Astrocyte of the spinal cord (primary cell): ENCODE data around the gene C3orf52.
A peak's percentile ranks its signal among the peaks of the same experiment; 100 is the strongest.

Source experiments
- DNase-seq: peaks from one replicate; pipeline ENCODE4 v3.0.0; 2011; ENCODE audit warnings: low read depth, low spot score
- H3K4me3 ChIP-seq: 2 replicates; pipeline ENCODE4 v1.5.1; 2011; ENCODE audit warnings: low read depth, mild to moderate bottlenecking, low read length, moderate library complexity
- CTCF ChIP-seq: IDR thresholded peaks from 2 replicates; pipeline ENCODE4 v1.5.1; 2012; ENCODE audit warnings: low read depth, mild to moderate bottlenecking, low read length, inconsistent platforms
- in situ Hi-C: cut with HindIII; loops from 2 replicates; pipeline ENCODE4 v1.10.0; 2017; ENCODE audit warnings: low sequenced_read_pairs

C3orf52 gene

DNA sequence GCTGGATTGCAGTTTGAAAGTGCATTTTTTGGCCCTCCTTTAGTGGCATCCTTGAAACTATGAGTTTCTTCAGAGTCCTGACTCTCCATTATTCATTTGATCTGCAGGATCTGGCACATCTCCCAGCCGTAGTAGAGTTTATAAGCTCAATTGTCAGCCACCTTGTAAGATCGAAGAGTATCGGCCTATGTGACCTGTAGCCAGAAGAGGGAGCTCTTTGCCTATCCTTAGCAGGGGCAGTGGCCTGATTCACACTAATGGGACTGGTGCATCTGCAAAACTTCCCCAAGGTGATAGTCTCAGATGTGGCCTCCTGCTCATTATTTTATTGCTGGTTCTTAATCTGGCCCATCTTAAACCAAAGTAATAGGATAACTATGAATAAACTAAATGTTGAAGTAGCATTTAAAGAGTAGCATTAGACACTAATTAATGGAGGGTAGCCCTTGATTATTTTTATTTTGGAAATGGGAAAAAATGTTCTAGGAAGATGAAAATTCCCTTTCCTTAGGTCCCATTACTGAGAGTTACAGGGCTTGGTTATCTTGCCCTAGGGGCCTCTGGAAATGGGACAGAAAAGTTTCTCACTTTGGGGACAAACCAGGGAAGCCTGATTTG lies 25.7 kb downstream of the C3orf52 start:
- TF ChIP-seq CTCF: peak; percentile 82
- in situ Hi-C loops: no loop called here
- DNase-seq: peak; percentile 67
- no peak overlapping the region for H3K4me3 ChIP-seq

GRCh38 chr3:112114576-112115160 lies 28.5 kb downstream of the C3orf52 start:
- no peak overlapping the region for H3K4me3 ChIP-seq
- TF ChIP-seq CTCF: no peak
- DNase-seq: no peak
- in situ Hi-C loops: no loop called here

DNA sequence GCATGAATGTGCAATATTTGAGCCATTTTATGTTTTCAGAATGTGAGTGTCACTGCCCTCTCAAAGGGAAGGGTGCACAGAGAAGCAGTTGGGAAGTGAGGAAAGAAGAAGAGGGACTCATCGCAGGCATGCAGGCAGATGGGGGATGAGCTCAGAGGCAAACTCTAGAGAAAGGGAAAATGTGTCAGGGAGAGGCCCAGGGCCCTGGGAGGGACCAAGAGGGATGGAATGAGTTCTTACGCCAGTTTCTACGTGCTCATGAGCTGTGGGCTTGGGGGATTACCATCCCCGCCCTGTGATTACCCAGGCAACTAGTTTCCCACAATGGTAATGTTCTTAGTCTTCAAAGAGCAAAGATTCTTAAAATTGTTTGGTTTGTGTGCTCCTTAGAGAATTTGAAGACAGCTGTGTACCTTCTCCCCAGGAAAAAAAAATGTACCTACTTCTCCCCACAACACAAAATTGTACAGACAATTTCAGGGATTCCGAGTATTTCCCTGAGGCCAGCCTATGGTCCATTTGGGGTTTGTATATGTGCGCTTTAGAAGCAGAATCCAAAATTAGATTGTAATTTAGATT lies 29.1 kb downstream of the C3orf52 start:
- in situ Hi-C loops: no loop called here
- DNase-seq: no peak
- no peak for TF ChIP-seq CTCF
- H3K4me3 ChIP-seq: no peak overlapping the region

GRCh38 chr3:112115806-112116383 lies 29.7 kb downstream of the C3orf52 start:
- DNase-seq: no peak
- in situ Hi-C loops: no loop called here

DNA sequence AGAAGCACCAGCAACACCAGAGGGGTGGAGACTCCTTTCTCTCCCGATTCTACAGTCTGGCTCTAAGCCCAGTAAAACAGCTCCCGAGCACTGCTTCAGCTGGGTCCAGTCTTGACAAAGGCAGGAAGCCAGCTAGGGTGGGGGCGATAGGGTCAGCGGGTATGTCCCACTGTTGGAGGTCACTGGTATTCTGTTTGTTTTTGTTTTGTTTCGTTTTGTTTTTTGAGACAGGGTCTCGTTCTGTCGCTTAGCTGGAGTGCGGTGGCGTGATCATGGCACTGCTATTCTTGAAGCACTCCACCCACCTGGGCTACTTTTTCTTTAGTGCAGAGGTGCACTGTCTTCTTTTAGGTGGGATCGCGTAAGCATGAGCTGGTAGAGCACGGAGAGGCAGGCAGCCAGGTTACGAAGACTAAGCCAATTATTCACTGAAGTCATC lies 30.6 kb downstream of the C3orf52 start:
- in situ Hi-C loops: no loop called here
- TF ChIP-seq CTCF: no peak
- no peak for DNase-seq
- H3K4me3 ChIP-seq: no peak overlapping the region

More at GRCh38 chr3:112115806-112116383, 29.7 kb downstream of the C3orf52 start:
- no peak for TF ChIP-seq CTCF
- no peak overlapping the region for H3K4me3 ChIP-seq

- in situ Hi-C loops: no loop called here
- no peak for TF ChIP-seq CTCF
- H3K4me3 ChIP-seq: no peak overlapping the region
- DNase-seq: no peak
These were observed 31.2 kb downstream of the C3orf52 start for GRCh38 chr3:112117415-112117814.
